Chondrocyte (in vitro differentiated cells): ENCODE measurements around the gene ABHD12. TPM values are rescaled to one million over a fixed set of nuclear protein-coding genes. Genes with fewer than 3 reads are reported as not detected.
A peak's percentile ranks its signal among the peaks of the same experiment; 100 is the strongest.

ENCODE experiments used
- DNase-seq: peaks from one replicate; pipeline ENCODE4 v3.0.0; 2021; ENCODE audit warnings: mixed read lengths, low spot score
- H3K27ac Mint-ChIP-seq: one replicate; pipeline ENCODE4 v1.8.0; 2021; ENCODE audit warnings: mild to moderate bottlenecking, moderate library complexity, mixed read lengths; ENCODE audit not compliant: unreplicated experiment
- H3K27me3 Mint-ChIP-seq: 2 replicates; pipeline ENCODE4 v1.8.0; 2021; ENCODE audit warnings: low read depth, mixed read lengths
- H3K36me3 Mint-ChIP-seq: 2 replicates; pipeline ENCODE4 v1.8.0; 2021; ENCODE audit warnings: low read depth, mixed read lengths
- H3K4me1 Mint-ChIP-seq: 2 replicates; pipeline ENCODE4 v1.8.0; 2021; ENCODE audit warnings: low read depth, mild to moderate bottlenecking, mixed read lengths
- H3K4me3 Mint-ChIP-seq: one replicate; pipeline ENCODE4 v1.8.0; 2021; ENCODE audit warnings: mild to moderate bottlenecking, moderate library complexity, mixed read lengths; ENCODE audit not compliant: unreplicated experiment
- H3K9me3 Mint-ChIP-seq: 2 replicates; pipeline ENCODE4 v1.8.0; 2021; ENCODE audit warnings: low read depth, mixed read lengths
- total RNA-seq: library from RNA; stranded (reverse); gene quantifications from 3 replicates; pipeline ENCODE4 v1.2.1, GENCODE V29; 2021
- TF ChIP-seq, protein P1 (sequence below): fragments of 200-600 bp; sonication (generic); IDR thresholded peaks from 2 replicates; pipeline ENCODE4 v1.5.0; 2021; ENCODE audit warnings: antibody characterized with exemption, mild to moderate bottlenecking, moderate library complexity

The ABHD12 gene
- total RNA-seq, 1 donor from 2014 or later: 49.4 TPM

DNA sequence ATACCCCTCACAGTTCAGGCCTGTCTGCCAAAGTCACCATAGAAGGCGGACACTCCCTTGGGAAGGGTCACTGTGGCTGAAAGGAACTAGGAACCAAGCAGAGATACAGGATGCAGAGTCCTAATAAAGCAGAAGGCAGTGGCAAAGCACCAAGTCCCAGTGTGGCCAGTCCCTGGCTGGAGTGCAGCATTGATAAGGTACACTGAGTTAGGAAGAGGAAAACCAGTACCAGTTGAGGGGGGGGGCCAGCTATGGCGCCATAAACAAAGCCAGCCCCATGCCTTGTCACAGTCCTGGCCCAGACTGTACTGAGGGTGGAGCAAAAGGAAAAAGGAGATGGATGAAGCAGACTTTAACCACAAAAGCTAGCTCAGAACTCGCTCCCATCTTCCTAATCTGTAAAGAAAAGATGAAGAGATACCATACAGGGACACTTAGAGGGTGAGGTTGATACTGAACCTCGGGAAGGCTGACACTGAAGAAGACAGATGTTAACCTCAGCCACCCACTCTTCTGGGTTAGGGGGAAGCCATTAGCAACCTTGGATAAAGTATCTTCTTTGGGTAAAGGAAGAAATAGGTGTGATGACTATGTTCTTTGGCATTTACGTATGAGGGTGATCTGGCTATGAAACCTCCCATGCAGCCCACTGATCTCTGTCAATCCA lies 7.8 kb downstream of the ABHD12 start:
- no peak overlapping the region for H3K4me3 Mint-ChIP-seq
- H3K27me3 Mint-ChIP-seq: no peaks in the 10 kb centered on the region
- TF ChIP-seq, protein P1, sequence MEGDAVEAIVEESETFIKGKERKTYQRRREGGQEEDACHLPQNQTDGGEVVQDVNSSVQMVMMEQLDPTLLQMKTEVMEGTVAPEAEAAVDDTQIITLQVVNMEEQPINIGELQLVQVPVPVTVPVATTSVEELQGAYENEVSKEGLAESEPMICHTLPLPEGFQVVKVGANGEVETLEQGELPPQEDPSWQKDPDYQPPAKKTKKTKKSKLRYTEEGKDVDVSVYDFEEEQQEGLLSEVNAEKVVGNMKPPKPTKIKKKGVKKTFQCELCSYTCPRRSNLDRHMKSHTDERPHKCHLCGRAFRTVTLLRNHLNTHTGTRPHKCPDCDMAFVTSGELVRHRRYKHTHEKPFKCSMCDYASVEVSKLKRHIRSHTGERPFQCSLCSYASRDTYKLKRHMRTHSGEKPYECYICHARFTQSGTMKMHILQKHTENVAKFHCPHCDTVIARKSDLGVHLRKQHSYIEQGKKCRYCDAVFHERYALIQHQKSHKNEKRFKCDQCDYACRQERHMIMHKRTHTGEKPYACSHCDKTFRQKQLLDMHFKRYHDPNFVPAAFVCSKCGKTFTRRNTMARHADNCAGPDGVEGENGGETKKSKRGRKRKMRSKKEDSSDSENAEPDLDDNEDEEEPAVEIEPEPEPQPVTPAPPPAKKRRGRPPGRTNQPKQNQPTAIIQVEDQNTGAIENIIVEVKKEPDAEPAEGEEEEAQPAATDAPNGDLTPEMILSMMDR: no peak
- peak; percentile 48 for DNase-seq
- H3K9me3 Mint-ChIP-seq: no peaks in the 10 kb centered on the region
- peaks cover 3% of the 10 kb centered on the region for H3K36me3 Mint-ChIP-seq
- no peak overlapping the region for H3K27ac Mint-ChIP-seq
- H3K4me1 Mint-ChIP-seq: peaks cover 5% of the 10 kb centered on the region

DNA sequence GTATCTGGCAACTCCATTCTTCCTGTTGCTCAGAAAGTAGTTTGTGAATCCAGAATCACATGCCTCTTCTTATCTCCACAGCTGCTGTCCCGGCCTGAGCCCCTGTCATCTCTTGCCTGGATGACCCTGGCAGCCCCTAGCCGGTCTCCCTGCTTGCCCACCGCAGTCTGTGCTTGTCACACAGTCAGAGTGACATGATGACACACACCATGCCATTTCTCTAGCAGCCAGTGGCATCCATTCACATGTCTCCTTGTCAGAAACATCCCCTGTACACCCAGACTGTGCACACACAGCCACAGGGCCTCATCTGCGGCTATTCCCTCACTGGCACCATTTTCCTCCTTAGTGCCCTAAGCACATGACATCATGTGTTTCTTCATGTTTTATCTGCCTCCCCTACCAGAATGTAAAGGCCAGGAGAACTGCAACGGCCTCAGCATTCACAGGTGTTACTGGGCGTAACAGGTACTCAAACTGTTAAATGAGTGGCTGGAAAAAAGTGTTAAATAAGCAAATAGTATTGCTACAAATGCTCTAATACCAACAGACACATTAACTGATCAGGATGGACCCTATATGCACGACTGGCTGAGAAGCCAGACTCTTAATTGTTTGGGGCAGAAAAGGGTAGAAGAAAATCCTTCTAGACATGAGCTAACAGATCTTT lies 9.6 kb downstream of the ABHD12 start:
- H3K4me3 Mint-ChIP-seq: no peak overlapping the region
- no peaks in the 10 kb centered on the region for H3K9me3 Mint-ChIP-seq
- H3K27ac Mint-ChIP-seq: no peak overlapping the region
- TF ChIP-seq, protein P1: no peak
- H3K27me3 Mint-ChIP-seq: no peaks in the 10 kb centered on the region
- DNase-seq: peak; percentile 61
- peaks cover 5% of the 10 kb centered on the region for H3K4me1 Mint-ChIP-seq
- peaks cover 3% of the 10 kb centered on the region for H3K36me3 Mint-ChIP-seq

DNA sequence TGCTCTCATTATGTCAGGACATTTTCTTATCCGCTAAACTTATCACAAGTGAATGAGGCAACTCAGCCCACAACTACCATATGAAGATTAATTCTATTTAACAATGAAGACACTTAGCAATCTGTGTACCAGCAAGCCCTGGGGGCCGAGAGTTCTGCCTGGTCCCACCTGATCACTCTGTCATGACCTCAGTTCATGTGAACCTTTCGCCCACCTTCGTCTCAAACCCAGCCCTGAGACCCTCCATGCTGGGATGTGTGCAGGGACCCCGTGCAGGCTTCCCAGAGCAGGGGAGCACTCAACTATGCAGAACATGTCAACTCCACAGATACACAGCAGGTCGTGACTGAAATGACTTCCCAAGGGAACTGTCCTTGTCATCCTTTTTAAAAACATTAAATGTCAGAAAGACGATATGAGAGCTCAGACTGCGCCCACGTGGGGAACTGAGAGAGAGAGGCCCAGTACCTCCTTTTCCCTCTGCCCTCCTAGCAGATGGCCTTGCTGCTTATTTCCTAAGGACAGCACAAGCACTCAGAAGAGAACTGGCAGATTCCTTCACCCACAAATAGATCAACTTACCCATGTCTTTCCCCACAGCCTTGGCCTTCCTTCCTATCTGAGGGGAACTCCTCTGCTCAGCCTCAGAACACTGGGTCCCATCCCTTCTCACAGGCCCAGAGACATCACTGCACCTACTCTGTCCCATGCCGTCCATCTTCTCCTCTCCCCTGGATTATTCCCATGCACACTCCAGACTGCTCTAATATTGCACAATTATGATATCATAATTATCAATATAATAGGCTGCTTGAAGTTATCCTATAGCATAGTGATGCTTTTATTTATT lies 11.5 kb downstream of the ABHD12 start:
- no peak overlapping the region for H3K4me3 Mint-ChIP-seq
- no peak overlapping the region for H3K27ac Mint-ChIP-seq
- H3K27me3 Mint-ChIP-seq: no peaks in the 10 kb centered on the region
- H3K36me3 Mint-ChIP-seq: peaks cover 3% of the 10 kb centered on the region
- no peak for DNase-seq
- TF ChIP-seq, protein P1: no peak
- H3K9me3 Mint-ChIP-seq: no peaks in the 10 kb centered on the region
- no peaks in the 10 kb centered on the region for H3K4me1 Mint-ChIP-seq

GRCh38 chr20:25378189-25378883 lies 12.3 kb downstream of the ABHD12 start:
- DNase-seq: no peak
- H3K9me3 Mint-ChIP-seq: no peaks in the 10 kb centered on the region
- H3K4me3 Mint-ChIP-seq: no peak overlapping the region
- no peak overlapping the region for H3K27ac Mint-ChIP-seq
- TF ChIP-seq, protein P1: no peak
- no peaks in the 10 kb centered on the region for H3K27me3 Mint-ChIP-seq
- no peaks in the 10 kb centered on the region for H3K4me1 Mint-ChIP-seq
- peaks cover 5% of the 10 kb centered on the region for H3K36me3 Mint-ChIP-seq

- H3K36me3 Mint-ChIP-seq: peaks cover 4% of the 10 kb centered on the region
- DNase-seq: no peak
- no peaks in the 10 kb centered on the region for H3K27me3 Mint-ChIP-seq
- TF ChIP-seq, protein P1: no peak
- peak overlapping the region; percentile 17 for H3K27ac Mint-ChIP-seq
- no peak overlapping the region for H3K4me3 Mint-ChIP-seq
- H3K9me3 Mint-ChIP-seq: peaks cover 7% of the 10 kb centered on the region
- no peaks in the 10 kb centered on the region for H3K4me1 Mint-ChIP-seq
Observed at GRCh38 chr20:25376886-25377285, 13.7 kb downstream of the ABHD12 start.
